ENCODE data around the gene SYPL2.

The SYPL2 gene

GRCh38 chr1:109492779-109493178 is 26.4 kb downstream of the SYPL2 start:
- DNase-seq (ENCODE audit: low spot score), result no peak

- DNase-seq (ENCODE audit: low spot score), result no peak
Measured at GRCh38 chr1:109493227-109493626, 26.9 kb downstream of the SYPL2 start.

- DNase-seq (ENCODE audit: low spot score), result peak; percentile 93
Measured at GRCh38 chr1:109493805-109494539, 27.6 kb downstream of the SYPL2 start, which contains the start of gene CYB561D1. Gene CYB561D1 (plus strand): TSS chr1:109494094. CDS start chr1:109494140, 46 bp downstream.

GRCh38 chr1:109495738-109496137 is 29.4 kb downstream of the SYPL2 start:
- DNase-seq (ENCODE audit: low spot score), result no peak

GRCh38 chr1:109497449-109498160 is 31.3 kb downstream of the SYPL2 start:
- no peak for DNase-seq (ENCODE audit: low spot score)

GRCh38 chr1:109498161-109498801 is 31.9 kb downstream of the SYPL2 start:
- DNase-seq (ENCODE audit: low spot score), result peak; percentile 63

- no peak for DNase-seq (ENCODE audit: low spot score)
Measured at GRCh38 chr1:109499081-109499480, 32.7 kb downstream of the SYPL2 start.

- peak; percentile 64 for DNase-seq (ENCODE audit: low spot score)
Measured at GRCh38 chr1:109499661-109500536, 33.6 kb downstream of the SYPL2 start.

GRCh38 chr1:109500941-109501381 is 34.6 kb downstream of the SYPL2 start:
- DNase-seq (ENCODE audit: low spot score), result peak; percentile 73

- no peak for DNase-seq (ENCODE audit: low spot score)
Measured at GRCh38 chr1:109501644-109502363, 35.5 kb downstream of the SYPL2 start.

GRCh38 chr1:109502364-109502851 is 36.1 kb downstream of the SYPL2 start:
- no peak for DNase-seq (ENCODE audit: low spot score)

- DNase-seq (ENCODE audit: low spot score), result no peak
Measured at GRCh38 chr1:109503935-109504334, 37.6 kb downstream of the SYPL2 start.

- DNase-seq (ENCODE audit: low spot score), result no peak
Measured at GRCh38 chr1:109504974-109505373, 38.6 kb downstream of the SYPL2 start.

GRCh38 chr1:109508001-109508872 is 41.9 kb downstream of the SYPL2 start:
- no peak for DNase-seq (ENCODE audit: low spot score)

GRCh38 chr1:109508873-109509175 is 42.5 kb downstream of the SYPL2 start:
- DNase-seq (ENCODE audit: low spot score), result no peak

GRCh38 chr1:109509176-109510134 is 43.1 kb downstream of the SYPL2 start, which contains the start of gene AMIGO1:
Gene AMIGO1 (minus strand): TSS chr1:109509727. CDS start chr1:109508912, 815 bp downstream.
- peak; percentile 91 for DNase-seq (ENCODE audit: low spot score)

- no peak for DNase-seq (ENCODE audit: low spot score)
Measured at GRCh38 chr1:109513110-109513710, 46.9 kb downstream of the SYPL2 start.

- DNase-seq (ENCODE audit: low spot score), result no peak
Measured at GRCh38 chr1:109514846-109515245, 48.5 kb downstream of the SYPL2 start.
